Measurements from ENCODE around the gene DRAXIN.
A peak's percentile ranks its signal among the peaks of the same experiment; 100 is the strongest.

Gene DRAXIN

DNA sequence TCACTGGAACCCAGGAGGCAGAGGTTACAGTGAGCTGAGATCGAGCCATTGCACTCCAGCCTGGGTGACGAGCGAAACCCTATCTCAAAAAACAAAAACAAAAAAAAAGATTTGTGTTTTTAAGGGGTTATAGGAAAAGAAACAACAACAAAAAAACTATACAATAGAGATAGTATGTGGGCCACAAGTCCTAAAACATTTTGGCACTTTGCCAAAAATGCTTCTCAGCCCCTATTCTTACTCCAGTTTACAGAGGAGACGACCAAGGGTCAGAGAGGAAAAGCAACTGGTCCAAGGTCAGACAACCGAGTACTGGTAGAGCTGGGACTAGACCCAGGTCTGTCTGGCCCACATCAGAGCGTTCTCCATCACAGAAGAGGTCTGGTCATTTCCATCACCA, 33.9 kb upstream of the DRAXIN start:
- no peak for DNase-seq

DNA sequence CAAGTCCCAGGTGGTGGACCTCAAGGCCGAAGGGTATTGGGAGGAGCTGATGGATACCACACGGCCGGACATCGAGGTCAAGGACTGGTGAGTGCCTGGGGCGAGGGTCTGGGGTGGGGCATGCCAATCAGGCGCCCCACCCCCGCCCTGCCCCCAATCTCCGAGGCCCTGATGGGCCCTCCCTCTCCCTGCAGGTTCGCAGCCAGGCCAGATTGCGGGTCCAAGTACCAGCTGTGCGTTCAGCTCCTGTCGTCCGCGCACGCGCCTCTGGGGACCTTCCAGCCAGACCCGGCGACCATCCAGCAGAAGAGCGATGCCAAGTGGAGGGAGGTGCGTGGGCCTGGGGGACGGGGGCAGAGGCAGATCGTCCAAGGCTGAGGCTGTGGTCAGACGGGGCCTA, 33.0 kb upstream of the DRAXIN start:
- DNase-seq: no peak

DNA sequence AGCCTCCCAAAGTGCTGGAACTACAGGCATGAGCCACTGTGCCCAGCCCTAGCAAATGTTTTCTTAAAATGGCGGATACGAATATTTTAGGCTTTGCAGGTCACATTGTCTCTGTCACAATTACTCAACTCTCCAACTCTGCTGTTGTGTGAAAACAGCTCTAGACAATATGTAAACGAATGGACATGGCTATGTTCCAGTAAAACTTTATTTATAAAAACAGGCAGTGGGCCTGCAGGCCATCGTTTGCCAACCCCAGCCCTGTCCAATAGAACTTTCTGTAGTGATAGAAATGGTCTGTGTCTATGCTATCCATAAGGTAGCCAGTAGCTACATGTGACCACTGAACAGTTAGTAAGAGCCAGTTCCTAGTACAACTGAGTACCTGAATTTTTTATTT, 31.8 kb upstream of the DRAXIN start:
- no peak for DNase-seq

DNA sequence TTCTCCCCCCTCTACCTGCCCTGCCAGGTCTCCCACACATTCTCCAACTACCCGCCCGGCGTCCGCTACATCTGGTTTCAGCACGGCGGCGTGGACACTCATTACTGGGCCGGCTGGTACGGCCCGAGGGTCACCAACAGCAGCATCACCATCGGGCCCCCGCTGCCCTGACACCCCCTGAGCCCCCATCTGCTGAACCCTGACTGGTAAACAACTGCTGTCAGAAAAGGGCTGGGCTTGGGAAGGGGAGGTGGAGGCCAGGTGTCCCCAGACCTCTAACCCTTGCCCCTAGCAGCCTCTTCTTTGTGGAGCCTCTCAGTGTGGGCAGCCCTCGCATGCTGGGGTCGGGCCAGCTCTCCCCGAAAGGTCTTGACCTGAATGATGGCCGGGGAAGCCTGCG, 30.4 kb upstream of the DRAXIN start:
- no peak for DNase-seq

DNA sequence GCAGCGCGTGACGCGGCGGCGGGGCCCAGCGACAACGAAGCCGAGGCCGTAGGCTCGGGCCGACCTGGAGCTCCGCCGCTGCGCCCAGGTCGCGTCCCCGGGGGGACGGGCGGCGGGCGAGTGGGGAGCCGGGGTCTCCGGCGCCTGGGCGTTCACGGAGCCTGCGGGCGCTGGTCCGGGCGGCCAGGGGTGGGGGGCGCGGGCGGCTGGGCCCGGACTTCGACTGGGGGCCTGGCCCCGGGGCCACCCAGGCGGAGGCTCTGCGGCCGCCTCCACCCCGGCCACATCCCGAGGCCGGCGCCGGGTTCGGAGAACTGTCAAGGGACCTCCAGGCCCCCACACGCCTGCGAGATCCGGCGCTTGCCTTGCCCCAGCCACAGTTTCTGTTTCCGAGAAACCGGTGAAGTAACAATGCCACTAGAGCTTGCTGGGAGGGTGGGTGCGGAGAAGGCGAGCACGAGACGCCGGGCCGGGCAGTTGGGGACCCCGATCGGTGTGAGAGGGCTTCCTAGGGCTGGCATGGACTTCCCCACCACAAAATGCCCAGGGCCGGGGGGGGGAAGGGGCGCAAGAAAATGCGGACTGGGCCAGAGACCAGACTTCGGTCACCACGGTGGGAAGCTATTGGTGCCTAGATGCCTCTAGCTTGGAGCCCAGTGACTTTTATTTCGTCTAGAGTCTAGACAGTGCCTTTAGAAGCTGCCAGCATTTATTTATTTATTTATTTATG, 27.0 kb upstream of the DRAXIN start:
- DNase-seq: peak; percentile 34

DNA sequence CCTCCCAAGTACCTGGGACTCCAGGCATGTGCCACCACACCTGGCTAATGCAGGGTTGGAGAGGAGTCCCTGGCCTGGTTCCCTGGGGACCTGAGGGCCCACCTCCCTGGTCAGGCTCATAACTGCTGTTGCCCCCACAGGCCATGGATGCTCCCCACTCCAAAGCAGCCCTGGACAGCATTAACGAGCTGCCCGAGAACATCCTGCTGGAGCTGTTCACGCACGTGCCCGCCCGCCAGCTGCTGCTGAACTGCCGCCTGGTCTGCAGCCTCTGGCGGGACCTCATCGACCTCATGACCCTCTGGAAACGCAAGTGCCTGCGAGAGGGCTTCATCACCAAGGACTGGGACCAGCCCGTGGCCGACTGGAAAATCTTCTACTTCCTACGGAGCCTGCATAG, 23.0 kb upstream of the DRAXIN start:
- DNase-seq: no peak

DNA sequence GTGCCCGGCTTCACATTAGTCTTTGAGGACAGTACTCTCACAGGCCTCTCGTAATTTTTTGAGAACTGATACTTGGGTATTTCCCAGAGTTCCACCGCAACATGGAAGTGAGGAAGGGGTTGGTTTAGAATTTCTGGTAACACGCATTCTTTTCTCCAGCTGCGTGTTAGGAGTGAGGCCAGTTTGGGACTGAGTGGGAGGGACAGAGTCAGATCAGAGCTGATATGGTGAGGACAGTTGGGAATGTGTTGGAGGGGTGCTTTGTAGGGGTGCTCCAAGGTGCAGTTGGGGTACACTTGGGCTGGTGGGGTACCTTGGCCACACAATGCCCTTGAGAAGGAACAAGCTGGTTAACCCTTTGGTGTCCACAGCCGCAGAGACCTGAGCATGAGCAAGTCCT, 20.8 kb upstream of the DRAXIN start:
- DNase-seq: no peak

DNA sequence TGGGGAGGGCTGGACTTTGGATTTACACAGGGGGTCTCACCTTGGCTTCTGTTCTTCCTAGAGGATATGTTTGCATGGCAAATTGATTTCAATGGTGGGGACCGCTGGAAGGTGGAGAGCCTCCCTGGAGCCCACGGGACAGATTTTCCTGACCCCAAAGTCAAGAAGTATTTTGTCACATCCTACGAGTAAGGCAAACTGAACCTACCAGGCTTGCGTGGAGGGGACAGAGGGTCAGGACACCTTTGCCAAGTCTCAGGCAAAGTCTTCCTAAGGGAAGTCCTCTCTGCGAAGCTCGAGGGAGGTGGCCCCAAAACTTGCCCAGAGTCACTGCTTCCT, 20.3 kb upstream of the DRAXIN start:
- DNase-seq: no peak

DNA sequence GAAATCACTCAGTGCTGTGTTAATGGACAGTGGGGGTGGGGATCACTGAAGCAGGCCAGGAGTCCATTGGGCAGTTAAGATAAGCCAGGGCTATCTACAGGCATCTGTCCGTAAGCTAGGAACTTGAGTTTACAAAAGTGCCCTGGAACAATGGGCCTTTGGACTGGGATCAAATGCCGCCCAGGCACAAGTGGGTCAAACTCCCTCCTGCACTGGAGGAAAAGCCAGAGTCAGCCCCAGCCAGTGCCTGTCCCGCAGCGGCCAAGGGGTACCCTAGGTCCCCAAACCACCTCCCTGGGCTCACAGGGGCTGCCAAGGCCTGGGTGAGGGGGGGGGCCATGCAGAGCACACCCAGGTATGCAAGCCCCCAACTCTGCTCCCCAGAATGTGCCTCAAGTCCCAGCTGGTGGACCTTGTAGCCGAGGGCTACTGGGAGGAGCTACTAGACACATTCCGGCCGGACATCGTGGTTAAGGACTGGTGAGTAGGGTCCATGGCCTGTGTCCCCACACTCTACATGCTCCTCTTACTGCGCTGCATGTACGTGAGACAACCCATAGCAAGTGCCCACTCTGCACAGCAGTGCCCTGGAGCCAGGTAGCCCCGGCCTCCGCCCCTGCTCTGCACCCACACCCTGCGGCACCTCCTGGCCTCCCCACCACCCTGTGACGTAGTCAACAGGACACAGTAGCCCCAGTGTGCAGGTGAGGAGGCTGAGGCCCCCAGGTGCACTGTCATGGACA, 19.8 kb upstream of the DRAXIN start:
- no peak for DNase-seq

DNA sequence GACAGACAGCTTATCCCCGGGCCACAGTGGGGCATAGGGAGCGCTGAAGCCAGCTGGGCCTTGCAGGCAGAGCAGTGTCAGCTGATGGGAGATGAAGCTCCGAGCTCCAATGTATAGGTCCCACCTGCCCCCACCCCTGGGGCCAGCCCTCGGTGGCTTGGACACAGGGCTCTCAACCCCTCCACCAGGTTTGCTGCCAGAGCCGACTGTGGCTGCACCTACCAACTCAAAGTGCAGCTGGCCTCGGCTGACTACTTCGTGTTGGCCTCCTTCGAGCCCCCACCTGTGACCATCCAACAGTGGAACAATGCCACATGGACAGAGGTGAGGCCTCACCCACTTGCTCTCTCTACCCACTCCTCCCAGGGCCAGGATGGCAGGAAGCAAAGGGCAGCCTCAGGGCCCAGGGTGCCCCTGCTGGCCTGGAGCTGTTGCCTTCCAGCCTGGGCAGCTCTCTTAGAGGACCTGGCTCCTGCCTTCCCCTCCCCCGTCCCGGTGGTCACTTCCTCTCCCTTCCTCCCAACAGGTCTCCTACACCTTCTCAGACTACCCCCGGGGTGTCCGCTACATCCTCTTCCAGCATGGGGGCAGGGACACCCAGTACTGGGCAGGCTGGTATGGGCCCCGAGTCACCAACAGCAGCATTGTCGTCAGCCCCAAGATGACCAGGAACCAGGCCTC, 18.3 kb upstream of the DRAXIN start:
- DNase-seq: no peak

DNA sequence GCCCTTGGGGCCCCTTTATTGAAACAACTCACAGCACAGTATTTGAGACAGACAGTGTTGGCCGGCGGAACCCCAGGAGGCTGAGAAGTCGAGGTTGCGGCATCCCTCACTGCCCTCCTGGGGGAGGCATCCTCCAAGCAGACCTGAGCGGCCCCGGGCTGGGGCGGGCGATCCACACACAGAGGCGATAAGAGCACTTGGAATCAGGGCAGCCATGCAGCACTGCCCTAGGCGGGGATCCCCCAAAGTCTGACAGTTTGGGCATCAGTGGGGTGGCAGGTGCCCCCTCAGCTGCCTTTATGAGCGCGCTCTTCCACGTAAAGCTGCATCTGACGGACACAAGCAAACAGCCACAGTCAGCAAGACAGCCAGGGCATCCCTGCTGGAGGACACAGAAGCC, 17.0 kb upstream of the DRAXIN start:
- no peak for DNase-seq

DNA sequence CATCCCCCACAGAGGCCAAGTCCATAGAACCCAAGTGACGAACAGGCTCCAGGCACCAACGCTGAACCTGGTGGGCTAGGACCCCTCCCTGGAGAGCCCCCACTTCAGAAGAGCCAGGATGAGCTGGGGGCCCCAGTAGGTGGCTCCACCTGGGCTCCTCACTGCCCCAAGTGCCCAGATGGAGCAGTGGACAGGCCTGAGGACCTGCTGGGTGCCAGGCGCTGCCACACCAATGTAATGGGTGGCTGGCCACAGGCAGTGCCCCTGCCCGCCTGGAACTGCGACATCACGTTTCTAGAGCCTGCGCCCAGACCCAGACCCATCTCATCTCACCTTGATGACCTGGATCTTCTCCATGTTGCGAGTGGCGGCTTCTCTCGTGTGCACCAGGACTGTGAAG, 16.2 kb upstream of the DRAXIN start:
- no peak for DNase-seq

DNA sequence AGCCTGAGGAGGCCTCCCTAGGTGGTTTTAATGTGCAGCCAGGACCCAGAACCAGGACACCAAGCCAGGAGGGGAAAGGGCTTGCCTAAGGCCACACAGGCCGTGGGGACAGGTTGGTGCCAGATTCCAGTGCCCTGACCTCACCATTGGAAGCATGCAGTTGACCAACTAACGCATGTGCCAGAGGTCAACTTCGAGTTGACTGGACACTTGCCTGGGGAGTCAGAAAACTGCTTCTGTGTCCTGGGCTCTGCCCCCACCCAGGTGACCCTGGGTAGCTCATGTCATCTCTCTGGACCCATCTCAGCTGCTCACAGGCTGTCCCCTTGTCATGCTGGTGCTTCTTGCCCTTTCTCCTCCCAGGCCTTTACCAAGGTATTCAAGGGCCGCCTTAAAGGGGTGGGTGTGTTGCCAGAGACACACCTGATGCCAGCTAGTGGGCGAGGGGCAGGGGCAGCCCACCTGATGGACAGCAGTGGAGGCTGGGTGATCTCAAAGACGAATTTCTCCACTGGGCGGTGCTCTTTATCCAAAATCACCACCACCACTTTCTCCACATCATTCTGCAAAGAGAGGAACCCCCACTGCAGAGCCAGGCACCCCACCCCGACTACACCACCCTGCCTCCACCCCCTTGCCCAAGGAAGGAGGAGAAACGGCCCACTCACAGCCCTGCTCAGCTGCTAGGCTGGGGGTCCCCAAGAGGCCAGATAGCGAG, 15.0 kb upstream of the DRAXIN start:
- DNase-seq: no peak

DNA sequence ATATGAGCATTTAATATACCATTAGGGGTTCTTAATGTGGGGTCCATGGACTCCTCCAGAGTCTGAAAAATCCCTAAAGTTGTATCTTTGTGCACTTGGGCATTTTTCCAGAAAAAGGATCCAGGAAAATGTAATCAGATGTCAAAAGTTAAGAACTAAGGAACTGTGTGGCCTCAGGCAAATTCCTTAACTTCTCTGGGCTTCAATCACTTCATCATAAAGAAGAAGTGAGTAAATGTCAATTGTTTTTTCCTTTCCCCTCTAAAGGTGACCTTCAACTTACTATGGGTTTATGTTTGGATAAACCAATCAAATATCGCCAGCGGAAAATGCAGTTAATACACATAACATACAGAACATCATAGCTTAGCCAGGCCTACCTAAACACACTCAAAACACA, 13.1 kb upstream of the DRAXIN start:
- DNase-seq: no peak

DNA sequence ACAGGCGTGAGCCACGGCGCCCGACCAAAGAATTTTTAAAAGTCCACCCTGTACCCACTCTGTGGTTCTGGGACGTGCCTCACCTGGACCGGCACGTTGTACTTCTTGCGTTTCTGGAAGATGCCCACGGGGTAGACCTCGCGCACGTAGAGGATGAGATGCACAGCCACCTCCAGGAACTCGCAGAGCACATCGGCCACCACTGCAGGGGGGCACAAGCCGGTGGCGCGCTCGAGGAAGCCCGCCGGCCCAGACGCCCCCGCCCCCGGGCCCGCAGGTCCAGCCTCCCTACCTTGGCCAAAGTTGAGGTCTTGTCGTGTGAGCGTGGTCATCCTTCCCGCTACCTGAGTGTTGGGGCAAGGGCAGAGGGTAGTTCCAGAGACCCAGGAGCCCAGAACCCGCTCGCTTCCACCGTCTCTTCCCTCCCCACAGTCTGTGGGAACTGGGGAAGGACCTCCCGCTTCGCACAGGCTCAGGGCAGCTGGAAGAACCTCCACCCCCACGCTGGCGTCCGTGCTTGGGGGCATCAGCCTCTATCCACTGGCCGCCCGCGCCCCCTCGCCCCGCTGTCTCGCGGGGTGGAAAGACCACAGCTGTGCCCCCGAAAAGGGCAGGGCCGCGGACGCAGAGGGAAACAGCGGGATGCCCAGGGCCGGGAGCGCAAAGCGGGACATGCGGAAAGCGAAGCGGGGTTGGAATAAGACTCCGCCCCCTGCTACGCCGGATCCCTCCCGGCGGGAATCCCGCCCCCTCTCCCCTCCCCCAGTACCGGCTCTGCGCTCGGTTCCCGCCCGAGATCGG, 11.0 kb upstream of the DRAXIN start:
- no peak for DNase-seq

DNA sequence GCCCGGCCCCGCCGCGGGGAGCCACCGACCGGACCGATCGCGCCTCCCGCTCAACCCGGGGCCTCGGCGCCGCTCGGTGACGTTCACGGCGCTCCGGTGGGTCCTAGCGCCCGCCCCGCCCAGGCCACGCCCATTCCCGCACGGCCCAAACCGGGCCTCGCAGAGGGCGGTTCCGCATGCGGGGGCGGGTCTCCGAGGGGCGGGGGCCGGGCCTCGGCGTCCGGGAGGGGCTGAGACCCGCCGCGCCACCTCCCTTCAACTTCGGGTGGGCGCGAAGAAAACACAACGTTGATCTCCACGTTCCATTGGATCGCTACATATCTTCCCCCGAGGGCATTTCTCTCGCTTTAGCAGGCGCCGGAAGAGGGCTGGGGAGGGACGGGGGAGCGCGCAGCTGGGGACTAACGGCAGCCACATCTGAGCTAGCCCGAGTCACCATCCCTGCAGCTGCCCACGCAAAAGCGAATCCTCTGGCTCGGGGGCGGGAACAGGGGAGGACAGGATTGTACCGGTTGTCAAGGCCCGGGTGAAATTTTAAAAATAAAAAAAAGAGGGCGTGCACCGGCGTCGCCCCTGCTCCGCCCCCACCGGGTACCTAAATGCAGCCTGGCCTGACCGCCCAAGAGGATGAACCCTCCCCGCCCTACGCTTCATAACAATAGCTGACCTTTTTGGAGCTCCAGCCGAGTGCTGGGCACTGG, 10.3 kb upstream of the DRAXIN start, which contains the start of gene MAD2L2:
Gene MAD2L2, minus strand, starts transcription at position 78 of the 701 bp plus-strand sequence. CDS start 547 bp downstream, outside the sequence.
- peak; percentile 82 for DNase-seq

DNA sequence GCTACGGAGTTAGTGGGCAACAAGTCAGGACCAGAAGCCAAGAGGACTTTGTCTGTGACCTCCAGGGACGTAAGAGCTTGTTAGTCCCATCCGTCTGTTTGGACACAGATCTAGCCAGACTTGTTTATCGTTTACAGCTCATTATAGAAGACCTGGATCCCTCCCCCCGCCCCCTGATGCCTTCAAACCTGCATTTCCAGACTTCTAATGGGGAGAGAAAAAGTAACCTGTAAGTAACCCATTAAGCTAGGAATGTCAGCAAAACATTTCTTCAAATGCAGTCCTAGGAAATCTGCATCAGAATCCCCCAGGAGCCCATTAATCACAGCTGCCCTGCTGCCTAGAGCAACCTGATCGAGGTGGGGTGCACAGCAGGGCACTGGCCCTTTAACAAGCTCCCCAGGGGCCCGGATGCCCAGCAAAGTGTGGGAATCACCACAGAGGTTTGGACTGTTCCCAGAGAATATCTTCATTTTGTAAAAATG, 9.2 kb upstream of the DRAXIN start:
- peak; percentile 28 for DNase-seq

DNA sequence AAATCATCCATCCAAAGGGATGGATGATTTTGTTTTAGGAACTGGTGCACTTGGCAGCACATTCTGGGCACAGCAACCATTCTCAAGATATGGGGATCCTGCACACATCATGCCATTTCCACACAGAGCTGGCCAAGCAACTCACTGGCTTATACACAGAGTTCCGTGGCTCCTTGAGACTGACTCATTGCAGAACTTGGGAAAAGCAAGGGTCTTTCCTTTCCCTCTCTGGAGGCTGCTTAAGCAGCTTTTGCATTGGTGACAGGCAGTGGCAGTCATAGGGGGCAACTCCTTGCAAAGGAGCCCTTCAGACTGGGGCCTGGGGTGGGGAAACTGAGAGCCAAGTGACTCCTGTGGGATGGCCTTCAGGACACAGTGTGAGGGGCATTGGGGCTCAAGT, 8.7 kb upstream of the DRAXIN start:
- DNase-seq: no peak

DNA sequence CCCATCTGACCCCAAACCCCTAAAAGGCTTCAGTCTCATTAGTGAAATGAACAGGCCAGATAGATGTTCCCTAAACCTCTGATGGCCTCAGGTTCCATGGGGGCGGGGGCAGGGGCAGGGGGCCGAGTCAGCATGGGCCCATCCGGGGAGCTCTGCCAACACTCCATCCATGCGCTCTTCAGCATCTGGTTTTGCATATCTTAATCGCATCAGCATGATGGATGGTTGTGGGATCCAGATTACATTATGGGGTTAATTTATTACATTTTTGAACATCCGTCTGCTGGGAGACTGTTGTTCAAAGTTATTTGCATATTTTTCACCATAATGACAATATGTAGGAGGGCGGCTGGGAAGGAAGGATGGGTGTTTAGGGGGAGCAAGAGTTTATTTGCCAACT, 7.4 kb upstream of the DRAXIN start:
- DNase-seq: no peak

DNA sequence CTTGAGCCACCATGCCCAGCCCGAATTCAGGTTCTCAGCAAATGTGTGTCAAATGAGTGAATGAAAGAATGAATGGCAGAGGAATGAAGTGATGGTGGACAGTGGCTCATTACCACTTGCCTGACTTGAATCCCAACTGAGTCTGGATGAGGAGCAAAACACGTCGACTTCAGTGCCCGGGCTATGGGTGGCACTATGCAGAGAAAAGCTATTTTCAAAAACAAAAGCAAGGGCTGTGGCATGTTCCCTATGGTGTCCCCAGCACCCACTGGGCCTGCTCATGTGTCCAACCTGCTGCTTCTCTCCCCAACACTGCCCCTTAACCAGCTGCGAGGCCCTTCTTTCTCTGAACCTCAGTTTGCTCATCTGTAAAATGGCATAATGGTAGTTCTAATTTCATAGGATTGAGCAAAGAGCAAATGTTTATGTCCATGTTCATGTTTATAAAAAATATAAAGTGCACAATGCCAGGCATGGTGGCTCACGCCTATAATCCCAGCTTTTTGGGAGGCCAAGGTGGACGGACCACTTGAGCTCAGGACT, 6.2 kb upstream of the DRAXIN start:
- DNase-seq: no peak

DNA sequence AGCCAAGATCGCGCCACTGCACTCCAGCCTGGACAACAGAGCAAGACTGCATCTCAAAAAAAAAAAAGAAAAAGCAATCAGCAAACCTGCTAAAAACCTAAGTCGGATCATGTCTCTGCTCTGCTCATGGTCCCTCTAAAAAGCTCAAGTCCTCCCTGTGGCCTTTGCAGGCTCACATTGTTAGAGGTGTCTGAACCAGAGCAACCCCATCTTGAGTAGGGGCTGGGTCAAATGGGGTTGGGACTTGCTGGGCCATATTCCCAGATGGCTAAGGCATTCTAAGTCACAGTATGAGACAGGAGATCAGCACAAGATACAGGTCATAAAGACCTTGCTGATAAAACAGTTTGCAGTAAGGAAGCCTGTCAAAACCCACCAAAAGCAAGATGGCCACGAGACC, 3.0 kb upstream of the DRAXIN start:
- DNase-seq: no peak

All from fibroblast of skin of scalp (primary cell).